Fibroblast of skin of left biceps (primary cell): ENCODE data around the gene NEAT1.
A peak's percentile ranks its signal among the peaks of the same experiment; 100 is the strongest.

Experiments
- DNase-seq, 2 experiments: peaks; one replicate each; pipeline ENCODE4 v3.0.0-alpha.2; 2013; ENCODE audit warnings: low read depth in 2 of 2

NEAT1 gene

DNA sequence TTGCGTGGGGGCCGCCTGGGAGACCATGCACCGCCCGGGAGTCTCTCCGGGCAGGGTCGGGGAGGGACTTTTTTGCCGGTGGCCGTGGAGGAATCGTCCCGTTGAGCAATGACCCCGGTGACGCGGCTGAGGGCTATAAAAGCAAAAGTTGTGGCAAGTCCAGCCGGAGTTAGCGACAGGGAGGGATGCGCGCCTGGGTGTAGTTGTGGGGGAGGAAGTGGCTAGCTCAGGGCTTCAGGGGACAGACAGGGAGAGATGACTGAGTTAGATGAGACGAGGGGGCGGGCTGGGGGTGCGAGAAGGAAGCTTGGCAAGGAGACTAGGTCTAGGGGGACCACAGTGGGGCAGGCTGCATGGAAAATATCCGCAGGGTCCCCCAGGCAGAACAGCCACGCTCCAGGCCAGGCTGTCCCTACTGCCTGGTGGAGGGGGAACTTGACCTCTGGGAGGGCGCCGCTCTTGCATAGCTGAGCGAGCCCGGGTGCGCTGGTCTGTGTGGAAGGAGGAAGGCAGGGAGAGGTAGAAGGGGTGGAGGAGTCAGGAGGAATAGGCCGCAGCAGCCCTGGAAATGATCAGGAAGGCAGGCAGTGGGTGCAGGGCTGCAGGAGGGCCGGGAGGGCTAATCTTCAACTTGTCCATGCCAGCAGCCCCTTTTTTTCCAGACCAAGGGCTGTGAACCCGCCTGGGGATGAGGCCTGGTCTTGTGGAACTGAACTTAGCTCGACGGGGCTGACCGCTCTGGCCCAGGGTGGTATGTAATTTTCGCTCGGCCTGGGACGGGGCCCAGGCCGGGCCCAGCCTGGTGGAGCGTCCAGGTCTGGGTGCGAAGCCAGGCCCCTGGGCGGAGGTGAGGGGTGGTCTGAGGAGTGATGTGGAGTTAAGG lies at the start of gene NEAT1:
TSS of gene NEAT1 (plus strand) at position 166 of the 883 bp plus-strand sequence.
- peak; percentile 84 to 87 for DNase-seq

- DNase-seq, result no peak
These were observed 48.6 kb upstream of the NEAT1 start for GRCh38 chr11:65373839-65374580.

GRCh38 chr11:65375012-65375411 lies 47.6 kb upstream of the NEAT1 start:
- no peak for DNase-seq

DNA sequence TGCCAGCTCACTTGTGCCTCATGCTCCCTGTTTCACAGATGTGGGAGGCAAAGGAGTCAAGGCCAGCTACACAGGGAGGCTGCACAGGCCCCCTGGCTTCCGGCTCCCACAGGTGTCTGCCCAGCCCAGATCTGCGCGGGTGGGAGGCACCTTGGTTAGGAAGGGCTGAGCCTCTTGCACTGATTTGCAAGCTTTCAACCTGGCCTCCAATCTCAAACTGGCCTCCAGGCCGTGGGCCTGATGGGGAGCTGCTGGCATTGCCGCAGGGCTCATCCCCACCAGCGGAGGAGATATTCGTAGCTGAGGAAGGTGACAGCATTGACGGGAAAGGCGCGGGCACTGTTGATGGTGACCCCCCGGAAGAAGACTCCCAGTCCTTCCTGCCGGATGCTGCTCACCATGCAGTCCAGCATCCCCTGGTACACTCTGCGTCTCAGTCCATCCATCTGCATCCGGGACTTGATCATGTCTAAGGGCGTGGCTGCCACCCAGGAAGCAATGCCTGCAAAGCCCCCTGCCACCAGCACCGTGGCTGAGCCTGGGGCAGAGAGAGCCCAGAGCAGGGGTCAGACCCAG lies 46.4 kb upstream of the NEAT1 start:
- no peak for DNase-seq

GRCh38 chr11:65377036-65377435 lies 45.6 kb upstream of the NEAT1 start:
- DNase-seq, result no peak

DNA sequence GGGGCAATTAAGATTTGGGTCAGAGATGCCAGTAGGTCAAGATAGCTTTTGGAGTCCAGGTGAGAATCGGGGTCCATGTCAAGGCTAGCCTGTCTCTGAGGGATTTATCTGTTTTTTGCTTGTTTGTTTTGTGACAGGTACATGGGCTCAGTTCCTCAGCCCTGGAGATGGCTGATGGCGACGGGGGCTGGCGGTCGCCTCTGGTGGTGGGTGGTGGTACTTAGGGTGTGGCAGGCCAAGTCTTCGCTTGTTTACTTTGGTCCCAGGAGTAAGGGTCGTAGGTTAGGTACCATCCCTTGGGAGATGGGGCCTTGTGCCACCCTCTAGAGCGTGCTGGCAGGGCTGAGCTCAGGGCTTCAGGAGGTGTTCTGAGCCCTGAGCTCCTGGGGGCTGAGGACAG lies 44.8 kb upstream of the NEAT1 start:
- DNase-seq, result no peak

DNA sequence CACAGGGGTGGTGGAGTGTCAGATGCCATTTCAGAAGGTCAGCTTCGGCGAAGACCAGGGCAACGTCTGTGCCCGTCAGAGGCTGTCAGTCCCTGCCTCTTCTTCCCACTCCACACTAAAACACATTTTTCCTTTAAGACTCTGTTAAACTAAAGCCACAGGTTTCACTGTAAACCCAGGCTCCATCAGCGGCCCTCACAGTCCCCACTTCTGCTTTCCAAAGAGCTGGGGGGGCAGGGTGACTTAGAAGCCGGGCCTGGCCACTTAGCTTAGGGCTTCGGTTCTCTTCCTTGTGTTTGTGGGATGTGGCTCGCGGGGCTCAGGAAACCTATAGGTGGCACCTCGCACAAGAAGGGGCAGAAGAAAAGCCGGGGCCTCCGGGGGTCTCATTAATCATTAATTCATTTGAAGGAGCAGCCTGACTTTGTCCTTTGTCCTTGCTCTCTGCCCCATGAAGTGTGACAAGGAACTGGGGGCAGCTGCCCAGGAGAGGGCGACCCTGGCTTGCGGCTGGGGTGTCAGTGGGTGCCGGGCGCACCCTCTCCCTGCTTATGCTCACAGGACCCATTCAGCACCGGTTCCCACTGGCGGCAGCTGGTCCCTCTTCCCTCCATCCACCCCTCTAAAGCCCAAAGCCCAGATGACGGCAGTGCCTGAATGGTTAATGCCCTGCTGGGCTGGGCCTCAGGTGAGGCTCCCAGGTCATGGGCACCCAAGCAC lies 44.2 kb upstream of the NEAT1 start:
- no peak for DNase-seq

GRCh38 chr11:65378928-65379638 lies 43.5 kb upstream of the NEAT1 start:
- DNase-seq, result no peak

DNA sequence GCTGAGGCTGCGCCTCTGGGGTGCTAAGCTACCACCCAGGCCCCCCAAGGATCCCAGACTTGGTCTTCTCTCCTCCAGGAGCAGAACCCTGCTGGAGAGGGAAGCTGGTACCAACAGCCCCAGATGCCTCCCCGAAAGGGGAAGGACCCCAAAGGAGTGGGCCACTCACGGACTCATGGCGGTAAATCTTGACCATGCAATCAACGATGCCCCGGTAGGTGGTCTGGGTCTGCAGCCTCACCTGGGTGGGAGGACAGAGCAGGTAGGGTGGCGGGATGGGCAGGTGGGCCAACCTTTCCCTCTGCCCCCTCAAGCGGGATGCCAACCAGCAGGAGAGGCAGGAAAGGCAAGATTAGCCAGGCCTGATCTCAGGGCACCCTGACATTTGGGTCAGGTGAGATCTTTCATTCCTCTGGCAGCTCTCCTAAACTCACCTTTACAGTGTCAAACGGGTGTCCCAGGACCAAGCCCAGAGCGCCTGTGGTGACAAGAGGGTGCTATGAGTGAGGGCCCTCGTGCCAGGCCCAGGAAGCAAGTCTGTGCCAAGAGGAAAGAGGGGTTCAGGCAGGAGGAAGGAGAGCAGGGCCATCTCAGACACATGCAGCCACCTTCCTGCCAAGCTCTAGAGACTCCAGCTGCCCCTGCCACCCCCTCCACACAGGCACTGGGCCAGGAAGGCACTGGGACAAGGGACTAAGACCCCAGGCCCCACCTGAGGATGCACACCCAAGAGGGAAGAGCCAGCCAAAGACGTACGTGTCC lies 42.7 kb upstream of the NEAT1 start:
- DNase-seq, result no peak

- no peak for DNase-seq
These were observed 42.0 kb upstream of the NEAT1 start for GRCh38 chr11:65380460-65381119.

DNA sequence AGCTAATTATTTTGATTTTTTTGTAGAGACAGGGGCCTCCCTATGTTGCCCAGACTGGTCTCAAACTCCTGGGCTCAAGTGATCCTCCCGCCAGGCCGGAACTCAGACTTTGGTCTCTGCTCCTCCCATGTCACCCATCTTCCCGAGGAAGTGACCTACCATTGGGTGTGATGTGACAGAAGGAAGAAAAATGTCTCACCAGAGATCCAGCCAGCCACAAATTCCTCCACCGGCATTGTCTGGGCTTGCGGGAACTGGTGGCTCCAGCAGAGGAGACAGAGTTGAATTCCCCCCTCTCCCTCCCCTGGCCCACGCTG lies 40.9 kb upstream of the NEAT1 start:
- DNase-seq, result no peak

- DNase-seq, result peak; percentile 96 to 97
These were observed 40.4 kb upstream of the NEAT1 start, which contains the start of gene SLC25A45 for GRCh38 chr11:65382033-65382803. SLC25A45 (minus strand) TSS chr11:65382646; CDS start chr11:65381951, 695 bp downstream.

DNA sequence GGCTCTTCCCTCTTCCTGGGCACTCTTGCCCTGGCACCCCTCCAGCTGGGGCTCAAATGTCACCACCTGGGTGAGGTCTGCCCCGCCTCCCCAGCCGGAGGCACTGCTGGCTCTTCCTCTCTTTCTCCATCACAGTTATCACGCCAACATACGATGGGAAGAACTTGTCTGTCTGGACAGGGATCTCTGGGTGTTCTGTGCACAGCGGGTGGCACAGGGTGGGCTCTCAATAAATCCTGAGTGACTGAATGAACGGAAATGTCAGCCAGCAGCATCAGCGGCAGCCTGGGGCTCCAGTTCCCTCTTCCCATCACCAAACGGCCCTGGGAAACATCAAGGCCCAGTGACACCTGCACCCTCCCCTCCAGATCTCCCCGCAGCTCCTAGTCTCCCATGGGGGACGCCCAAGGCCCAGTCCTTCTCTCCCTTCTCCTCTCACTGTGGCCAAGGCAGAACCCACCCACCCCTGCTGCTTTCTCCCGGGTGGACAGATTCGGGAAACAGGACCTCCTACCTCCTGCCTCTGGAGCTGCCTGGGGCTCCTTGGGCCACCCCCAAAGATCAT lies 39.7 kb upstream of the NEAT1 start:
- no peak for DNase-seq

DNA sequence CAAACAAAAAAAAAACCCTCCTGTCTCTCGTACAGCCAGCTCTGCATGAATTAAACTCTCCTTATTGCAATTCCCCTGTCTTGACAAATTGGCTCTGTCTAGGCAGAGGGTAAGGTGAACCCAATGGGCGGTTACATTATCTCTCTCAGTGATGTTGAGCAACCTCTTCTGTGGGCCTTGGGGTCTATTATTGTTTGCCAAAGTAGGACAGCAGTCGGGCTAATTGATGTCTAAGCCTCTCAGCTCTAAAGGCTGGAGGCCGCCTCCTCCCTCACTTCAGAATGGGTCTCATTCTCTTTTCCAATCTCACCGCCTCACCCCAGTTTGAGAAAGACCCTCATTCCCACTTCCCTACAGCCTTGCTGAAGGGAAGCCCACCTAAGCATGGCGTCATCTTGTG lies 38.8 kb upstream of the NEAT1 start:
- DNase-seq, result no peak

GRCh38 chr11:65384301-65384889 lies 38.2 kb upstream of the NEAT1 start:
- no peak for DNase-seq

DNA sequence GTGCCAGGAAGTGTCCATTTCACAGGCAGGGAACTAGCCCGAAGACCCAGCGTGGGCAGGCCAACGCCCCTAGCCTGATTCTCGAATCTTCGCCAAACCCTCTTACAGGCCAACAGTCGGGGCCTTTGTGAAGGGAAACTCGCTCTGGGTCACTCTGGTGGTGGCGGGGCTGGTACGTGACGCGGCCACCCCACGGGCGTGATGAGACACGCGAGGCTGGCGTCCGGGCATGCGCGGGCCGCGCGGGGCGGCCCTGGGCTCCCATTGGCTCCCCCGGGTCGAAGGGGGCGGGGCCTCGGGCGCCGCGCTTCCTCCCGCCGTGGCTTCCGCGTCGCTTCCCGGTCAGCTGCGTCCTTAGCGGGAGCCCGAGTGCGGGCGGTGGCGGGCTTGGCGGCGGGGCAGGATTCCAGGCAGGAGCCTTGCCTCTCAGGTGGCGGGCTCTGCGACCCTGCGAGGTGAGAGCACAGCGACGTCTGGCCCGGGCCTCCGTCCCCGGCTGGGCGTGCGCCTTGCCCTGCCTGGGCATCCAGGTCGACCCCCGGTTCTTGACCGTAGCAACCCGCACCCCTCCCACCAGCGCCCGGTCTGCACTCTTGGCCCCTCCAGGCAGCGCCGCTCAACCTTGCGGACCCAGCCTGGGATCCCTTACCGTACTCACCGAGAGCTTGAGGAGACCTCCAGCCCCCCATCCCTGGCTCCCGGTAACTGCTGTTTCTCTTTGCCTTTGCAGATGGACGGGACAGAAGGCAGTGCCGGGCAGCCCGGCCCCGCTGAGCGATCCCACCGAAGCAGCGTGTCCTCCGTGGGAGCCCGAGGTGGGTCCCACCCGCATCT lies 36.1 kb upstream of the NEAT1 start, which contains the start of gene FRMD8:
TSS of gene FRMD8 (plus strand) at position 331 of the 834 bp plus-strand sequence. CDS start at position 731, 400 bp downstream.
- peak; percentile 34 to 35 for DNase-seq

GRCh38 chr11:65388731-65389130 lies 33.9 kb upstream of the NEAT1 start:
- DNase-seq, result no peak
